Skeletal muscle tissue (tissue), 4 donors: ENCODE results near the gene HNRNPF. TPM values are rescaled to one million over a fixed set of nuclear protein-coding genes. Genes with fewer than 3 reads are reported as not detected.
A peak's percentile ranks its signal among the peaks of the same experiment; 100 is the strongest.
"Not testable (repeated sequence)": the region's sequence is repeated elsewhere in the genome, so short reads cannot be mapped to it uniquely, and the experiment has no call there.

ENCODE experiments used
- H3K27ac ChIP-seq: one replicate; pipeline ENCODE4 v1.7.0; 2013; ENCODE audit warnings: mild to moderate bottlenecking, low read depth, low read length, inconsistent platforms
- H3K27me3 ChIP-seq, 3 donors: one replicate each; pipeline ENCODE4 v1.7.0; 2013; ENCODE audit warnings: low read length in 3 of 3; ENCODE audit not compliant: control insufficient read depth in 3 of 3, insufficient read depth in 3 of 3
- H3K36me3 ChIP-seq, 3 donors: one replicate each; pipeline ENCODE4 v1.7.0; 2013; ENCODE audit warnings: low read length in 3 of 3; ENCODE audit not compliant: control insufficient read depth in 3 of 3, insufficient read depth in 3 of 3
- H3K4me1 ChIP-seq, 3 donors: one replicate each; pipeline ENCODE4 v1.7.0; 2013; ENCODE audit warnings: low read length in 3 of 3, mild to moderate bottlenecking in 3 of 3; ENCODE audit not compliant: control insufficient read depth in 3 of 3, insufficient read depth in 3 of 3
- H3K4me3 ChIP-seq, 3 donors: one replicate each; pipeline ENCODE4 v1.7.0; 2013; ENCODE audit warnings: low read length in 3 of 3
- H3K9ac ChIP-seq, 3 donors: one replicate each; pipeline ENCODE4 v1.7.0; 2013; ENCODE audit warnings: low read length in 3 of 3, mild to moderate bottlenecking in 3 of 3, moderate library complexity in 2 of 3, low read depth in 1 of 3
- H3K9me3 ChIP-seq, 3 donors: one replicate each; pipeline ENCODE4 v1.7.0; 2013; ENCODE audit warnings: low read length in 3 of 3; ENCODE audit not compliant: control insufficient read depth in 3 of 3
- total RNA-seq: library from RNA; depleted of rRNA; stranded (reverse); fragments of >200 nt; gene quantifications from one replicate; pipeline ENCODE4 v1.2.3, GENCODE V29; 2014
- donor health status: Osteomylitis.

HNRNPF gene, protein sequence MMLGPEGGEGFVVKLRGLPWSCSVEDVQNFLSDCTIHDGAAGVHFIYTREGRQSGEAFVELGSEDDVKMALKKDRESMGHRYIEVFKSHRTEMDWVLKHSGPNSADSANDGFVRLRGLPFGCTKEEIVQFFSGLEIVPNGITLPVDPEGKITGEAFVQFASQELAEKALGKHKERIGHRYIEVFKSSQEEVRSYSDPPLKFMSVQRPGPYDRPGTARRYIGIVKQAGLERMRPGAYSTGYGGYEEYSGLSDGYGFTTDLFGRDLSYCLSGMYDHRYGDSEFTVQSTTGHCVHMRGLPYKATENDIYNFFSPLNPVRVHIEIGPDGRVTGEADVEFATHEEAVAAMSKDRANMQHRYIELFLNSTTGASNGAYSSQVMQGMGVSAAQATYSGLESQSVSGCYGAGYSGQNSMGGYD
- total RNA-seq, result 87.2 TPM

- H3K9me3 ChIP-seq, result no peaks in the 10 kb centered on the region
- peak within 1 kb of the TSS; percentile 99 for H3K27ac ChIP-seq
- no peaks in the 10 kb centered on the region for H3K36me3 ChIP-seq
- H3K4me1 ChIP-seq, result peaks cover 15 to 27% (median 25%) of the 10 kb centered on the region in 3 donors
- no peaks in the 10 kb centered on the region for H3K27me3 ChIP-seq
- H3K9ac ChIP-seq, result peak within 1 kb of the TSS; percentile 84 to 92 (median 87)
- peak within 1 kb of the TSS; percentile 88 to 92 (median 89) for H3K4me3 ChIP-seq
Observed at GRCh38 chr10:43408710-43409384, at the start of gene HNRNPF. Gene HNRNPF, minus strand, starts transcription at chr10:43409186. Its CDS starts 21,302 bp downstream, at chr10:43387884.

DNA sequence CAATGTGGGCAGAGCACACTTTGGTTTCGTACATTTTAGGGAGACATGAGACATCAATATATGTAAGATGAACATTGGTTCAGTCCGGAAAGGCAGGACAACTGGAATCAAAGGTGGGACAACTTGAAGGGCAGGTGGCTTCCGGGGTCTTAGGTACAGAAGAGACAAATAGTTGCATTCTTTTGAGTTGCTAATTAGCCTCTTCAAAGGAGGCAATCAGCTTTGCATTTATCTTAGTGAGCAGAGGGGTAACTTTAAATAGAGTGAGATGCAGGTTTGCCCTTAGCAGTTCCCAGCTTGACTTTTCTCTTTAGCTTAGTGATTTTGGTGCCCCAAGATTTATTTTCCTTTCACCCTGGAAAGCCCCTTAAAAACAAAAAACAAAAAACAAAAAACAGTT is 49.2 kb upstream of the HNRNPF start:
- H3K36me3 ChIP-seq, result no peaks in the 10 kb centered on the region
- peaks cover 13 to 16% (median 14%) of the 10 kb centered on the region in 3 donors for H3K4me1 ChIP-seq
- H3K9me3 ChIP-seq, result no peaks in the 10 kb centered on the region
- no peak overlapping the region for H3K9ac ChIP-seq
- no peak overlapping the region for H3K27ac ChIP-seq
- no peaks in the 10 kb centered on the region for H3K27me3 ChIP-seq
- no peak overlapping the region for H3K4me3 ChIP-seq

- Histone ChIP-seq H3K27ac (peak overlapping the region; percentile 79), H3K4me3 (peak overlapping the region in 2 of 3 donors; percentile 85 to 94), H3K9ac (peak overlapping the region; percentile 74 to 90 (median 89)), H3K4me1 (peaks cover 13 to 16% (median 14%) of the 10 kb centered on the region in 3 donors)
- not testable (repeated sequence) for H3K27me3 ChIP-seq, H3K9me3 ChIP-seq, H3K36me3 ChIP-seq
Observed at GRCh38 chr10:43456561-43456960, 47.6 kb upstream of the HNRNPF start.

DNA sequence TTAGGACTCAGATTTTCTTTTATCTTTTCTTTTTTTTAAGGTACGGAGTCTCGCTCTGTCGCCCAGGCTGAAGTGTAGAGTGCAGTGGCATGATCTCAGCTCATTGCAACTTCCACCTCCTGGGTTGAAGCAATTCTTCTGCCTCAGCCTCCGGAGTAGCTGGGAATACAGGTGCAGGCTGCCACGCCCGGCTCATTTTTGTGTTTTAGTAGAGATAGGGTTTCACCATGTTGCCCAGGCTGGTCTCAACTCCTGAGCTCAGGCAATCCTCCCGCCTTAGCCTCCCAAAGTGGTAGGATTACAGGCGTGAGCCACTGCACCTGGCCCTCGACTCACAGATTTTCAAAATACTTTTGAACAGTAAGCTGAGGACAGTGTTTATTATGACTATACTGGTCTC is 45.0 kb upstream of the HNRNPF start:
- not testable (repeated sequence) for H3K4me3 ChIP-seq, H3K27me3 ChIP-seq, H3K27ac ChIP-seq, H3K36me3 ChIP-seq, H3K9ac ChIP-seq, H3K9me3 ChIP-seq
- peaks cover 13 to 16% (median 14%) of the 10 kb centered on the region in 3 donors for H3K4me1 ChIP-seq

- H3K4me3 ChIP-seq, result no peak overlapping the region
- H3K4me1 ChIP-seq, result peaks cover 13 to 16% (median 14%) of the 10 kb centered on the region in 3 donors
- H3K27me3 ChIP-seq, result no peaks in the 10 kb centered on the region
- no peaks in the 10 kb centered on the region for H3K36me3 ChIP-seq
- H3K27ac ChIP-seq, result no peak overlapping the region
- H3K9me3 ChIP-seq, result no peaks in the 10 kb centered on the region
- no peak overlapping the region for H3K9ac ChIP-seq
Observed at GRCh38 chr10:43453266-43453831, 44.4 kb upstream of the HNRNPF start.

DNA sequence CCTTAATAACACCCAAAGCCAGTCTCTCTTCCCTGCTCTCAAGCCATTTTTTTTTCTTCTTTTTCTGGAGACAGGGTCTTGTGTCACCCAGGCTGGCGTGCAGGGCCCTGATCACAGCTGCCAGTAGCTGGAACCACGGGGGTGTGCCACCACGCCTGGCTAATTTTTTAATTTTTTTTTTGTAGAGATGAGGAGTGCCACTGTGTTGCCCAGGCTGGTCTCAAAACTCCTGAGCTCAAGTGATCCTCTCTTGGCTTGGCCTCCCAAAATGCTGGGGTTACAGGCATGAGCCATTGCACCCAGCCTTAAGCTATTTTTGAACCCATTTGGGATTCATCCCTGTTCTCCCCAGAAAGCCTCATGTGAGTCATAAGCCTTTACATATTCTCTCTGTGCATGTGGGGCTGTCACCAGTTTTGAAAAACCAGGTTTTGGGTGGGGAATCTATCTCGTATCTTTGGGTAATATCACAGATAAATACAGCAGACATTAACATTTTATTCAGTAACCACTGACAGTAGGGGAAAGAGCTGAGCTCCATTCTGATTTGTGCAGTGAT is 43.4 kb upstream of the HNRNPF start:
- H3K9me3 ChIP-seq, result no peaks in the 10 kb centered on the region
- no peak overlapping the region for H3K27ac ChIP-seq
- no peaks in the 10 kb centered on the region for H3K36me3 ChIP-seq
- H3K4me1 ChIP-seq, result peaks cover 13 to 16% (median 14%) of the 10 kb centered on the region in 3 donors
- H3K27me3 ChIP-seq, result no peaks in the 10 kb centered on the region
- no peak overlapping the region for H3K4me3 ChIP-seq
- no peak overlapping the region for H3K9ac ChIP-seq

- H3K27me3 ChIP-seq, result no peaks in the 10 kb centered on the region
- H3K9ac ChIP-seq, result no peak overlapping the region
- H3K9me3 ChIP-seq, result no peaks in the 10 kb centered on the region
- H3K4me3 ChIP-seq, result no peak overlapping the region
- H3K36me3 ChIP-seq, result no peaks in the 10 kb centered on the region
- no peaks in the 10 kb centered on the region for H3K4me1 ChIP-seq
- no peak overlapping the region for H3K27ac ChIP-seq
Observed at GRCh38 chr10:43448742-43449141, 39.8 kb upstream of the HNRNPF start.

DNA sequence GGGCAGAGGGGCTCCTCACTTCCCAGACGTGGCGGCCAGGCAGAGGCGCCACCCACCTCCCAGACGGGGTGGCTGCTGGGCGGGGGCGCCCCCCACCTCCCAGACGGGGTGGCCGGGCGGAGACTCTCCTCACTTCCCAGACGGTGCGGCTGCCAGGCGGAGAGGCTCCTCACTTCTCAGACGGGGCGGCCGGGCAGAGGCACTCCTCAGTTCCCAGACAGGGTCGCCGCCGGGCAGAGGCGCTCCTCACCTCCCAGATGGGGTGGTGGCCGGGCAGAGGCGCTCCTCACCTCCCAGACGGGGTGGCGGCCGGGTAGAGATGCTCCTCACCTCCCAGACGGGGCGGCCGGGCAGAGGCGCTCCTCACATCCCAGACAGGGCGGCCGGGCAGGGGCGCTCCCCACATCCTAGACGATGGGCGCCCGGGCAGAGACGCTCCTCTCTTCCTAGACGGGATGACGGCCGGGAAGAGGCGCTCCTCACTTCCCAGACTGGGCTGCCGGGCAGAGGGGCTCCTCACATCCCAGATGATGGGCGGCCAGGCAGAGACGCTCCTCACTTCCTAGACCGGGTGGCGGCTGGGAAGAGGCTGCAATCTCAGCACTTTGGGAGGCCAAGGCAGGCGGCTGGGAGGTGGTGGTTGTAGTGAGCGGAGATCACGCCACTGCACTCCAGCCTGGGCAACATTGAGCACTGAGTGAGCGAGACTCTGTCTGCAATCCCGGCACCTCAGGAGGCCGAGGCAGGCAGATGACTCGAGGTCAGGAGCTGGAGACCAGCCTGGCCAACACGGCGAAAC is 37.4 kb upstream of the HNRNPF start:
- not testable (repeated sequence) for H3K27ac ChIP-seq, H3K9ac ChIP-seq, H3K36me3 ChIP-seq, H3K4me1 ChIP-seq, H3K4me3 ChIP-seq, H3K9me3 ChIP-seq, H3K27me3 ChIP-seq

- Histone ChIP-seq H3K4me3 (no peak overlapping the region), H3K27ac (no peak overlapping the region), H3K4me1 (no peaks in the 10 kb centered on the region), H3K9me3 (no peaks in the 10 kb centered on the region), H3K27me3 (no peaks in the 10 kb centered on the region), H3K9ac (no peak overlapping the region), H3K36me3 (no peaks in the 10 kb centered on the region)
Observed at GRCh38 chr10:43444897-43445466, 36.0 kb upstream of the HNRNPF start.
